OCI-LY7 (cell line): Measurements from ENCODE around the gene LGALS8. TPM values are rescaled to one million over a fixed set of nuclear protein-coding genes. Genes with fewer than 3 reads are reported as not detected.

Experiments
- BruUV-seq: library from RNA; stranded (reverse); fragments of 400-500 nt; replicated peaks from 2 replicates; lab custom pipeline; 2021; lab: Mats Ljungman, UMichigan
- CTCF ChIA-PET: fragments of 300-600 bp; sonication (Branson Sonifier 250); formaldehyde crosslinking; loops from one replicate; lab custom pipeline; 2022; ENCODE audit warnings: antibody characterized with exemption; ENCODE audit not compliant: unreplicated experiment; lab: Charles Lee
- POLR2A ChIA-PET: fragments of 300-600 bp; sonication (Branson Sonifier 250); formaldehyde crosslinking; loops from one replicate; lab custom pipeline; 2022; ENCODE audit warnings: antibody characterized with exemption; lab: Charles Lee
- DNase-seq: peaks from one replicate; pipeline ENCODE4 v3.0.0-alpha.2; 2015; ENCODE audit warnings: low spot score
- H2AFZ ChIP-seq: fragments of 200-600 bp; sonication (generic), shearing (Covaris generic); 2 replicates; pipeline ENCODE4 v1.6.1; 2014; ENCODE audit warnings: mild to moderate bottlenecking, antibody characterized with exemption, low read length, moderate library complexity
- H3K27ac ChIP-seq: fragments of 200-600 bp; sonication (generic); 2 replicates; pipeline ENCODE4 v1.5.1; 2014; ENCODE audit warnings: mixed run types, low read depth, mild to moderate bottlenecking, moderate library complexity, low read length, inconsistent platforms; ENCODE audit not compliant: poor library complexity, severe bottlenecking
- H3K36me3 ChIP-seq: fragments of 200-600 bp; sonication (generic); 2 replicates; pipeline ENCODE4 v1.6.1; 2014; ENCODE audit warnings: mild to moderate bottlenecking, antibody characterized with exemption, low read length, moderate library complexity, mixed read lengths; ENCODE audit not compliant: insufficient read depth
- H3K4me1 ChIP-seq: fragments of 200-600 bp; sonication (generic); 2 replicates; pipeline ENCODE4 v1.5.1; 2014; ENCODE audit warnings: mild to moderate bottlenecking, low read length; ENCODE audit not compliant: insufficient read depth, poor library complexity, severe bottlenecking
- H3K4me2 ChIP-seq: fragments of 200-600 bp; sonication (generic); 2 replicates; pipeline ENCODE4 v1.6.1; 2014; ENCODE audit warnings: mild to moderate bottlenecking, low read length
- H3K4me3 ChIP-seq: fragments of 200-600 bp; sonication (generic); 2 replicates; pipeline ENCODE4 v1.5.1; 2014; ENCODE audit warnings: mild to moderate bottlenecking, low read depth, low read length; ENCODE audit not compliant: poor library complexity, severe bottlenecking
- H3K79me2 ChIP-seq: fragments of 200-600 bp; sonication (generic); 2 replicates; pipeline ENCODE4 v1.6.1; 2016; ENCODE audit warnings: low read depth, mild to moderate bottlenecking, low read length, moderate library complexity, mixed read lengths; ENCODE audit not compliant: insufficient read depth
- H3K9me2 ChIP-seq: fragments of 200-600 bp; sonication (generic); 2 replicates; pipeline ENCODE4 v1.6.1; 2016; ENCODE audit warnings: mild to moderate bottlenecking, low read length, mixed read lengths; ENCODE audit not compliant: insufficient read depth
- H3K9me3 ChIP-seq: fragments of 200-600 bp; sonication (generic); 2 replicates; pipeline ENCODE4 v1.6.1; 2014; ENCODE audit warnings: mild to moderate bottlenecking, mixed run types, low read length, mixed read lengths
- H4K20me1 ChIP-seq: fragments of 200-600 bp; sonication (generic); 2 replicates; pipeline ENCODE4 v1.6.1; 2014; ENCODE audit warnings: mild to moderate bottlenecking, antibody characterized with exemption, low read length, moderate library complexity, mixed read lengths; ENCODE audit not compliant: insufficient read depth
- EZH2phosphoT487 ChIP-seq: fragments of 200-600 bp; sonication (generic); IDR thresholded peaks from 2 replicates; pipeline ENCODE4 v1.6.1; 2018; ENCODE audit warnings: low read depth, borderline replicate concordance, mild to moderate bottlenecking, mixed run types, antibody characterized with exemption, low read length, moderate library complexity, mixed read lengths
- intact Hi-C: fragments of 100-400 bp; cut with micrococcal nuclease; formaldehyde crosslinking; loops from one replicate; pipeline ENCODE4 v1.10.0; 2022; ENCODE audit not compliant: unreplicated experiment
- total RNA-seq, 2 experiments: library from RNA; depleted of rRNA in 1 of 2; stranded (reverse); fragments of >200 nt in 1 of 2; shearing (Covaris generic) in 1 of 2; gene quantifications; 2 replicates each; pipeline ENCODE4 v1.2.3, GENCODE V29; 2014 to 2022
- TF ChIP-seq, protein P1 (sequence below): fragments of 200-600 bp; sonication (generic); conservative IDR thresholded peaks from 2 replicates; pipeline ENCODE4 v1.5.1; 2014; ENCODE audit warnings: mild to moderate bottlenecking, antibody characterized with exemption, low read length, moderate library complexity, mixed read lengths

The LGALS8 gene
- total RNA-seq, 2 experiments from 2014 or later = not detected

DNA sequence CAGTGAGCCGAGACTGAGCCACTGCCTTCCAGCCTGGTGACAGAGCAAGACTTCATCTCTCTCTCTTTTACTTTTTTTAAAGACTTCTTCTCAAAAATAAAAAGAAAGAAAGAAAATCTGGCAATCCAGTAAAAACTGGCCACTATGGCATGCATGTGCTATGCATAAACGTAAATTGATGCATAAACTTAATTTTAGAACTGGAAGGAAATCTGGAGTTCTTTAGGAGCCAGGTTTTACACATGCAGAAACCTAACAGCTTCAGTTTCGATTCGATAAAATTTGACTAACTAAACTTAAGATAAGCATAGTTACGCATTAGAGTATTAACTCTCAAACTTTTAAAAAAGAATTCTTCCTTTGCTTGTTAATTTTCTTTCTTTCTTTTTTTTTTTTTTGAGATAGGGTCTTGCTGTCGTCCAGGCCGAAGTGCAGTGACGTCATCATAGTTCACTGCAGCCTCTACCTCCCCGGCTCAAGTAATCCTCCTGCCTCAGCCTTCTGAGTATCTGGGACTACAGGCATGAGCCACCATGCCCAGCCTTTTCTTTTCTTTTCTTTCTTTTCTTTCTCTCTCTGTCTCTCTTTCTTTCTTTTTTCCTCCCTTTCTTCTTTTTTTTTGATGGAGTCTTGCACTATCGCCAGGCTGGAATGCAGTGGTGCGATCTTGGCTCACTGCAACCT, 11.9 kb upstream of the LGALS8 start:
- ChIA-PET POLR2A (no interaction called here), CTCF (no interaction called here)

DNA sequence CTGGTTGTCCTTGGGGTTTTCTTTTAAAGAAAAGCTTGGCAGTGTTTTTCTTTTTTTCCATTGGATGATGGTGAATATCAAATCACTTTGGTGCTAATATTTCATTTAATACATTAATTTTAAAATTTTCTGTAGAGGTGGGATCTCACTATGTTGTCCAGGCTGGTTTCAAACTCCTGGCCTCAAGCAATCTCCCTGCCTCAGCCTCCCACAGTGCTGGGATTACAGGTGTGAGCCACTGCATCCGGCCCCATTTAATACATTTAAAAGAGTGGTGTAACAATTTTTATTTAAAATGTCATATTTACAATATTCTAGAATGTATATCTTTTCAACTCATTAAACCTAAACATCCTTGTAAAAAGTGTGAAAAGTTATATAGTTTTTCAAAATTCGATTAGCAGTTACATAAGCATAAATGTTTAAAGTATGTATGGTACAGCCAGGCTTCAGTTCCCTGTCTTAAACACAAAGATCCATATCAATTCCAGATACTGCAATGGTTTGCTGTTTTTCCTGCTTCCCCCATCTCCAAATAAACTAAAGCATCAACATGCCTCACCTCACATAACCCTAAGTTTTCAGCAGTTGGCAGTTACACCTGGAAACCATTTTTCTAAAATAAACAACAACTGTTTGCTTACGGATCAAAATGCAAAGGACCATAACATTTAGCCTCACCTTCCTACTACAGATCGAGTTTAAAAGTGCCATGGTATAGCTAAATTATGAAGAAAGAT, 8.9 kb upstream of the LGALS8 start:
- H3K9me2 ChIP-seq = no peaks in the 10 kb centered on the region
- no peak overlapping the region for H3K4me2 ChIP-seq
- ChIA-PET CTCF (no interaction called here), POLR2A (interaction anchor here (0.8 to 1.6 kb wide), 2 partner anchors 12 to 168 kb away, joined by 3 to 5 read pairs; no protein-coding TSS in a partner anchor)
- no peaks in the 10 kb centered on the region for H3K79me2 ChIP-seq
- no peak for DNase-seq
- H3K27ac ChIP-seq = no peak overlapping the region
- no peaks in the 10 kb centered on the region for H3K9me3 ChIP-seq
- no TSS peak for BruUV-seq
- no peak overlapping the region; the same call in 1 of the 2 replicates for H2AFZ ChIP-seq
- 0 out of 2 replicates have a peak, but pooled peaks cover 3% of the 10 kb centered on the region for H4K20me1 ChIP-seq
- no peaks in the 10 kb centered on the region for H3K36me3 ChIP-seq
- H3K4me1 ChIP-seq = no peaks in the 10 kb centered on the region
- intact Hi-C loops = no loop called here
- no peak overlapping the region for H3K4me3 ChIP-seq
- no peak for TF ChIP-seq EZH2phosphoT487
- TF ChIP-seq, protein P1, sequence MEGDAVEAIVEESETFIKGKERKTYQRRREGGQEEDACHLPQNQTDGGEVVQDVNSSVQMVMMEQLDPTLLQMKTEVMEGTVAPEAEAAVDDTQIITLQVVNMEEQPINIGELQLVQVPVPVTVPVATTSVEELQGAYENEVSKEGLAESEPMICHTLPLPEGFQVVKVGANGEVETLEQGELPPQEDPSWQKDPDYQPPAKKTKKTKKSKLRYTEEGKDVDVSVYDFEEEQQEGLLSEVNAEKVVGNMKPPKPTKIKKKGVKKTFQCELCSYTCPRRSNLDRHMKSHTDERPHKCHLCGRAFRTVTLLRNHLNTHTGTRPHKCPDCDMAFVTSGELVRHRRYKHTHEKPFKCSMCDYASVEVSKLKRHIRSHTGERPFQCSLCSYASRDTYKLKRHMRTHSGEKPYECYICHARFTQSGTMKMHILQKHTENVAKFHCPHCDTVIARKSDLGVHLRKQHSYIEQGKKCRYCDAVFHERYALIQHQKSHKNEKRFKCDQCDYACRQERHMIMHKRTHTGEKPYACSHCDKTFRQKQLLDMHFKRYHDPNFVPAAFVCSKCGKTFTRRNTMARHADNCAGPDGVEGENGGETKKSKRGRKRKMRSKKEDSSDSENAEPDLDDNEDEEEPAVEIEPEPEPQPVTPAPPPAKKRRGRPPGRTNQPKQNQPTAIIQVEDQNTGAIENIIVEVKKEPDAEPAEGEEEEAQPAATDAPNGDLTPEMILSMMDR = no peak

More for the DNA sequence above, 11.9 kb upstream of the LGALS8 start:
- Histone ChIP-seq H3K9me3 (no peaks in the 10 kb centered on the region), H3K79me2 (no peaks in the 10 kb centered on the region), H4K20me1 (0 out of 2 replicates have a peak, but pooled peaks cover 3% of the 10 kb centered on the region), H3K4me2 (no peak overlapping the region), H3K36me3 (no peaks in the 10 kb centered on the region), H3K4me1 (no peaks in the 10 kb centered on the region), H3K27ac (no peak overlapping the region), H3K4me3 (no peak overlapping the region), H3K9me2 (no peaks in the 10 kb centered on the region), H2AFZ (no peak overlapping the region)
- TF ChIP-seq, protein P1 = no peak
- no peak for TF ChIP-seq EZH2phosphoT487
- no peak for DNase-seq
- no TSS peak for BruUV-seq
- intact Hi-C loops = no loop called here
